Neuronal stem cell (in vitro differentiated cells): Measurements from ENCODE around the gene MARCHF3.
"Not testable (repeated sequence)": the region's sequence is repeated elsewhere in the genome, so short reads cannot be mapped to it uniquely, and the experiment has no call there.

ENCODE experiments used
- DNase-seq: peaks from one replicate; pipeline ENCODE4 v3.0.0-alpha.2; 2013; ENCODE audit warnings: low spot score
- H2AFZ ChIP-seq: one replicate; pipeline ENCODE4 v1.6.1; 2013; ENCODE audit warnings: mild to moderate bottlenecking, low read length, inconsistent platforms
- H2AK5ac ChIP-seq: 2 replicates; pipeline ENCODE4 v1.6.1; 2013; ENCODE audit warnings: low read depth, mild to moderate bottlenecking, inconsistent platforms, low read length, moderate library complexity, mixed read lengths
- H2BK120ac ChIP-seq: 2 replicates; pipeline ENCODE4 v1.6.1; 2013; ENCODE audit warnings: low read depth, mild to moderate bottlenecking, inconsistent platforms, low read length, moderate library complexity, mixed read lengths
- H2BK12ac ChIP-seq: one replicate; pipeline ENCODE4 v1.6.1; 2013; ENCODE audit warnings: low read length, inconsistent platforms
- H2BK15ac ChIP-seq: 2 replicates; pipeline ENCODE4 v1.6.1; 2013; ENCODE audit warnings: mild to moderate bottlenecking, low read length, inconsistent platforms, mixed read lengths
- H2BK5ac ChIP-seq: one replicate; pipeline ENCODE4 v1.6.1; 2013; ENCODE audit warnings: inconsistent platforms, mild to moderate bottlenecking, low read length, moderate library complexity
- H3K14ac ChIP-seq: one replicate; pipeline ENCODE4 v1.6.1; 2013; ENCODE audit warnings: low read length, inconsistent platforms
- H3K18ac ChIP-seq: 2 replicates; pipeline ENCODE4 v1.6.1; 2013; ENCODE audit warnings: low read length, inconsistent platforms
- H3K23ac ChIP-seq: 2 replicates; pipeline ENCODE4 v1.6.1; 2013; ENCODE audit warnings: low read depth, mild to moderate bottlenecking, mixed read lengths, low read length, inconsistent platforms; ENCODE audit not compliant: poor library complexity
- H3K27ac ChIP-seq: replicated peaks from 3 replicates; pipeline ENCODE4 v1.5.1; 2013; ENCODE audit warnings: low read length, inconsistent platforms
- H3K27me3 ChIP-seq, 3 experiments: 2 replicates each; pipeline ENCODE4 v1.6.1; 2013; ENCODE audit warnings: low read length in 3 of 3, mild to moderate bottlenecking in 2 of 3, inconsistent platforms in 1 of 3, low read depth in 1 of 3, mixed read lengths in 1 of 3, moderate library complexity in 1 of 3; ENCODE audit not compliant: control insufficient read depth in 3 of 3, insufficient read depth in 3 of 3
- H3K36me3 ChIP-seq, 2 donors: replicated peaks in 1 of 2; 2 replicates each; pipeline ENCODE4 v1.6.1; 2013; ENCODE audit warnings: low read length in 2 of 2; ENCODE audit not compliant: control insufficient read depth in 2 of 2, insufficient read depth in 2 of 2
- H3K4ac ChIP-seq: 2 replicates; pipeline ENCODE4 v1.6.1; 2013; ENCODE audit warnings: inconsistent platforms, mild to moderate bottlenecking, low read length, moderate library complexity
- H3K4me1 ChIP-seq, 2 donors: 1 replicate in 1 of 2; 2 replicates in 1 of 2; pipeline ENCODE4 v1.6.1; 2013; ENCODE audit warnings: low read length in 2 of 2, low read depth in 1 of 2; ENCODE audit not compliant: control insufficient read depth in 2 of 2, insufficient read depth in 1 of 2
- H3K4me2 ChIP-seq: one replicate; pipeline ENCODE4 v1.6.1; 2013; ENCODE audit warnings: mild to moderate bottlenecking, low read length, inconsistent platforms; ENCODE audit not compliant: insufficient read depth, poor library complexity, severe bottlenecking
- H3K4me3 ChIP-seq, 2 donors: 2 replicates each; pipeline ENCODE4 v1.5.1; 2013; ENCODE audit warnings: low read length in 2 of 2, mild to moderate bottlenecking in 2 of 2, inconsistent platforms in 1 of 2, moderate library complexity in 1 of 2
- H3K79me1 ChIP-seq: one replicate; pipeline ENCODE4 v1.6.1; 2013; ENCODE audit warnings: low read depth, mild to moderate bottlenecking, inconsistent platforms, low read length, moderate library complexity
- H3K9ac ChIP-seq: one replicate; pipeline ENCODE4 v1.6.1; 2013; ENCODE audit warnings: mild to moderate bottlenecking, low read depth, low read length, inconsistent platforms; ENCODE audit not compliant: poor library complexity
- H3K9me3 ChIP-seq, 2 donors: replicated peaks in 1 of 2; 2 replicates each; pipeline versions ENCODE3 to v1.6.1; 2013; ENCODE audit warnings: low read length in 2 of 2, mild to moderate bottlenecking in 2 of 2, inconsistent platforms in 1 of 2, low read depth in 1 of 2, mixed read lengths in 1 of 2, moderate library complexity in 1 of 2; ENCODE audit not compliant: control insufficient read depth in 2 of 2, insufficient read depth in 1 of 2
- H4K8ac ChIP-seq: one replicate; pipeline ENCODE4 v1.6.1; 2013; ENCODE audit warnings: low read depth, mild to moderate bottlenecking, inconsistent platforms, low read length, moderate library complexity
- H4K91ac ChIP-seq: one replicate; pipeline ENCODE4 v1.6.1; 2013; ENCODE audit warnings: low read length, low read depth, mild to moderate bottlenecking, inconsistent platforms; ENCODE audit not compliant: poor library complexity
- WGBS, 2 donors: extraction: QIAGEN DNeasy Blood & Tissue Kit; methylation state at CpG; one replicate each; pipeline ENCODE4 v1.1.7; 2013; ENCODE audit warnings: missing lambda C conversion rate in 2 of 2, mixed read lengths in 1 of 2; ENCODE audit not compliant: insufficient read length in 2 of 2, insufficient replicate concordance in 1 of 2; ENCODE audit errors: extremely low coverage in 2 of 2; 5-methylcytosine and 5-hydroxymethylcytosine counted together

MARCHF3 gene

GRCh38 chr5:127005282-127005681 is 25.1 kb downstream of the MARCHF3 start:
- not testable (repeated sequence) for H3K9me3 ChIP-seq, H2AK5ac ChIP-seq, H4K91ac ChIP-seq, H3K79me1 ChIP-seq, H3K27me3 ChIP-seq, H3K9ac ChIP-seq, H3K4ac ChIP-seq, H2BK120ac ChIP-seq, DNase-seq, H2BK15ac ChIP-seq, H2BK12ac ChIP-seq, H3K4me1 ChIP-seq, H3K4me3 ChIP-seq, H4K8ac ChIP-seq, H3K36me3 ChIP-seq, H3K23ac ChIP-seq, H3K14ac ChIP-seq, H3K4me2 ChIP-seq, H3K18ac ChIP-seq, H3K27ac ChIP-seq, H2BK5ac ChIP-seq, H2AFZ ChIP-seq
- no CpG with 5 or more reads among the region's 3 CpGs for WGBS, 2 donors

- no peak overlapping the region for H2BK120ac ChIP-seq
- no peak overlapping the region for H3K14ac ChIP-seq
- H3K36me3 ChIP-seq = no peaks in the 10 kb centered on the region
- H3K4me3 ChIP-seq = no peak overlapping the region
- no peak overlapping the region for H4K91ac ChIP-seq
- no peaks in the 10 kb centered on the region for H3K79me1 ChIP-seq
- H3K27me3 ChIP-seq = no peaks in the 10 kb centered on the region
- H2AK5ac ChIP-seq = no peak overlapping the region
- no peak overlapping the region for H2BK12ac ChIP-seq
- H4K8ac ChIP-seq = no peak overlapping the region
- H3K4me1 ChIP-seq = peaks cover 1 to 7% of the 10 kb centered on the region in 2 donors
- no peak overlapping the region for H2AFZ ChIP-seq
- no peak overlapping the region for H3K9ac ChIP-seq
- DNase-seq = no peak
- no peak overlapping the region for H3K27ac ChIP-seq
- H3K18ac ChIP-seq = no peak overlapping the region
- no peak overlapping the region for H3K4ac ChIP-seq
- H3K4me2 ChIP-seq = no peak overlapping the region
- no peak overlapping the region for H2BK5ac ChIP-seq
- H3K9me3 ChIP-seq = peaks cover 0 to 2% of the 10 kb centered on the region in 2 donors
- no peak overlapping the region for H3K23ac ChIP-seq
- WGBS, 2 donors = no CpG with 5 or more reads among the region's 3 CpGs
- H2BK15ac ChIP-seq = no peak overlapping the region
These were observed 25.6 kb downstream of the MARCHF3 start for GRCh38 chr5:127004721-127005120.

GRCh38 chr5:127003798-127004495 is 26.4 kb downstream of the MARCHF3 start:
- no peak for DNase-seq
- H2BK5ac ChIP-seq = no peak overlapping the region
- no peak overlapping the region for H3K4me3 ChIP-seq
- H3K4me2 ChIP-seq = no peak overlapping the region
- H2BK15ac ChIP-seq = no peak overlapping the region
- H3K14ac ChIP-seq = no peak overlapping the region
- H2AFZ ChIP-seq = no peak overlapping the region
- no peak overlapping the region for H3K27ac ChIP-seq
- H3K18ac ChIP-seq = peak overlapping the region; percentile 35
- H2AK5ac ChIP-seq = no peak overlapping the region
- H3K4ac ChIP-seq = no peak overlapping the region
- no peak overlapping the region for H2BK12ac ChIP-seq
- WGBS, 2 donors = no CpG with 5 or more reads among the region's 7 CpGs
- no peak overlapping the region for H3K23ac ChIP-seq
- no peaks in the 10 kb centered on the region for H3K79me1 ChIP-seq
- no peaks in the 10 kb centered on the region for H3K27me3 ChIP-seq
- H4K8ac ChIP-seq = no peak overlapping the region
- H3K36me3 ChIP-seq = no peaks in the 10 kb centered on the region
- H3K9me3 ChIP-seq = peaks cover 0 to 2% of the 10 kb centered on the region in 2 donors
- H3K9ac ChIP-seq = no peak overlapping the region
- no peak overlapping the region for H2BK120ac ChIP-seq
- no peak overlapping the region for H4K91ac ChIP-seq
- H3K4me1 ChIP-seq = peaks cover 1 to 7% of the 10 kb centered on the region in 2 donors

GRCh38 chr5:127002390-127002789 is 28.0 kb downstream of the MARCHF3 start:
- Histone ChIP-seq H3K18ac (no peak overlapping the region), H3K4me3 (no peak overlapping the region), H3K4ac (no peak overlapping the region), H2BK12ac (no peak overlapping the region), H2BK120ac (no peak overlapping the region), H3K36me3 (no peaks in the 10 kb centered on the region), H3K23ac (no peak overlapping the region), H4K91ac (no peak overlapping the region), H2AFZ (no peak overlapping the region), H2AK5ac (no peak overlapping the region), H3K4me2 (no peak overlapping the region), H2BK5ac (no peak overlapping the region), H3K9me3 (peaks cover 0 to 2% of the 10 kb centered on the region in 2 donors), H3K9ac (no peak overlapping the region), H3K79me1 (no peaks in the 10 kb centered on the region), H3K27ac (no peak overlapping the region), H3K27me3 (no peaks in the 10 kb centered on the region), H2BK15ac (no peak overlapping the region), H3K14ac (no peak overlapping the region), H4K8ac (no peak overlapping the region), H3K4me1 (peaks cover 1 to 7% of the 10 kb centered on the region in 2 donors)
- no peak for DNase-seq
- no CpG with 5 or more reads among the region's 3 CpGs for WGBS, 2 donors
